Endothelial cell of umbilical vein (primary cell): ENCODE data around the gene SLC23A1.

Experiments used
- CTCF ChIP-seq, 2 donors: IDR thresholded peaks; 1 replicate in 1 of 2; 2 replicates in 1 of 2; pipeline ENCODE4 v1.5.1; 2011; ENCODE audit warnings: low read length in 2 of 2, mild to moderate bottlenecking in 2 of 2, moderate library complexity in 2 of 2, control low read depth in 1 of 2, inconsistent platforms in 1 of 2, low read depth in 1 of 2; ENCODE audit not compliant: insufficient read depth in 1 of 2; ENCODE audit errors: extremely low read depth in 1 of 2
- EZH2 ChIP-seq: IDR thresholded peaks from 2 replicates; pipeline ENCODE4 v1.6.1; 2012; ENCODE audit warnings: borderline replicate concordance, low read depth, mild to moderate bottlenecking, moderate library complexity, low read length, inconsistent platforms; ENCODE audit not compliant: severe bottlenecking
- GATA2 ChIP-seq: IDR thresholded peaks from 2 replicates; pipeline ENCODE4 v1.7.0; 2011; ENCODE audit warnings: low read depth, mild to moderate bottlenecking, moderate library complexity, mixed read lengths, low read length; ENCODE audit not compliant: insufficient read length, insufficient read depth
- MAX ChIP-seq: IDR thresholded peaks from 2 replicates; pipeline ENCODE4 v1.6.1; 2011; ENCODE audit not compliant: insufficient read depth, insufficient read length
- MYC ChIP-seq: IDR thresholded peaks from one replicate; pipeline ENCODE4 v1.6.1; 2011; ENCODE audit warnings: mild to moderate bottlenecking, low read depth, low read length
- POLR2AphosphoS5 ChIP-seq: IDR thresholded peaks from 2 replicates; pipeline ENCODE4 v1.6.1; 2012; ENCODE audit warnings: low read depth, mild to moderate bottlenecking, control low read depth, low read length, moderate library complexity; ENCODE audit not compliant: insufficient read depth

GRCh38 chr5:139410121-139410992 lies 27.3 kb upstream of the SLC23A1 start:
- TF ChIP-seq CTCF (IDR thresholded peaks at IDR 0.05; ENCODE audit: extremely low read depth in 1 of 2, insufficient read depth in 1 of 2, low read depth in 1 of 2, low read length in 2 of 2) (no peak), POLR2AphosphoS5 (no peak), EZH2 (no peak), GATA2 (no peak), MYC (no peak), MAX (no peak)
